Transverse colon (tissue), 4 donors: ENCODE data around the gene EMILIN1. TPM values are rescaled to one million over a fixed set of nuclear protein-coding genes. Genes with fewer than 3 reads are reported as not detected.

Experiments
- DNase-seq: peaks from one replicate; pipeline ENCODE4 v3.0.0-alpha.2; 2019
- H3K27ac ChIP-seq, 4 donors: fragments of 200-600 bp; sonication (generic); 2 replicates each; pipeline ENCODE4 v1.5.1; 2016 to 2018; ENCODE audit warnings: inconsistent platforms in 4 of 4
- H3K27me3 ChIP-seq: fragments of 200-600 bp; sonication (generic); 2 replicates; pipeline ENCODE4 v1.5.1; 2017; ENCODE audit warnings: inconsistent platforms
- H3K36me3 ChIP-seq, 4 donors: fragments of 200-600 bp; sonication (generic); 2 replicates each; pipeline ENCODE4 v1.5.1; 2017 to 2019; ENCODE audit warnings: inconsistent platforms in 4 of 4
- H3K4me1 ChIP-seq, 4 donors: fragments of 200-600 bp; sonication (generic); 2 replicates each; pipeline ENCODE4 v1.5.1; 2017 to 2020; ENCODE audit warnings: inconsistent platforms in 4 of 4
- H3K4me3 ChIP-seq, 4 donors: fragments of 200-600 bp; sonication (generic); 1 replicate in 1 of 4; 2 replicates in 3 of 4; pipeline versions ENCODE4 v1.5.1 to v1.6.1; 2017 to 2019; ENCODE audit warnings: inconsistent platforms in 4 of 4
- H3K9me3 ChIP-seq, 2 donors: fragments of 200-600 bp; sonication (generic); 2 replicates each; pipeline ENCODE4 v1.5.1; 2017 to 2019; ENCODE audit warnings: inconsistent platforms in 2 of 2
- EP300 ChIP-seq: sonication (generic); formaldehyde crosslinking; IDR thresholded peaks from one replicate; pipeline ENCODE4 v1.6.1; 2017; ENCODE audit warnings: antibody characterized with exemption, low read depth
- POLR2A ChIP-seq: fragments of 450-650 bp; IDR thresholded peaks from one replicate; pipeline ENCODE4 v1.6.1; 2016; ENCODE audit warnings: antibody characterized with exemption, mild to moderate bottlenecking, moderate library complexity
- POLR2AphosphoS5 ChIP-seq, 3 donors: sonication (generic); formaldehyde crosslinking; IDR thresholded peaks; one replicate each; pipeline ENCODE4 v1.6.1; 2016; ENCODE audit warnings: antibody characterized with exemption in 3 of 3
- WGBS, 2 donors: methylation state at CpG; one replicate each; pipeline ENCODE4 v1.1.5; 2018; ENCODE audit warnings: low coverage in 1 of 2; 5-methylcytosine and 5-hydroxymethylcytosine counted together
- in situ Hi-C, 4 donors: fragments of 200-750 bp; cut with MboI; loops; one replicate each; pipeline versions ENCODE4 v1.15.0 to v1.15.1; 2017; ENCODE audit warnings: low sequenced_read_pairs in 3 of 4, low pct_ligation_motif_present in 1 of 4, low pct_unique_long_range_greater_than_20kb in 1 of 4
- intact Hi-C: fragments of 100-400 bp; cut with DNase I; formaldehyde crosslinking; loops from one replicate; pipeline ENCODE4 v1.15.1; 2023; ENCODE audit warnings: low total_unique reads
- total RNA-seq, 4 donors: library from RNA; depleted of rRNA; stranded (reverse); fragments of >200 nt; gene quantifications; one replicate each; pipeline ENCODE4 v1.1.0, GENCODE V29; 2016
- TF ChIP-seq, protein P1 (sequence below), 5 experiments: fragments of 200-600 bp in 3 of 5; fragments of 450-650 bp in 2 of 5; sonication (generic) in 3 of 5; IDR thresholded peaks; 1 replicate in 2 of 5; 2 replicates in 3 of 5; pipeline ENCODE4 v1.5.1; 2016 to 2017; ENCODE audit warnings: antibody characterized with exemption in 5 of 5, inconsistent platforms in 3 of 5, mild to moderate bottlenecking in 2 of 5, moderate library complexity in 1 of 5

EMILIN1 gene
- total RNA-seq, 4 donors from 2014 or later, result 41.0 to 152 (median 65.6) TPM

DNA sequence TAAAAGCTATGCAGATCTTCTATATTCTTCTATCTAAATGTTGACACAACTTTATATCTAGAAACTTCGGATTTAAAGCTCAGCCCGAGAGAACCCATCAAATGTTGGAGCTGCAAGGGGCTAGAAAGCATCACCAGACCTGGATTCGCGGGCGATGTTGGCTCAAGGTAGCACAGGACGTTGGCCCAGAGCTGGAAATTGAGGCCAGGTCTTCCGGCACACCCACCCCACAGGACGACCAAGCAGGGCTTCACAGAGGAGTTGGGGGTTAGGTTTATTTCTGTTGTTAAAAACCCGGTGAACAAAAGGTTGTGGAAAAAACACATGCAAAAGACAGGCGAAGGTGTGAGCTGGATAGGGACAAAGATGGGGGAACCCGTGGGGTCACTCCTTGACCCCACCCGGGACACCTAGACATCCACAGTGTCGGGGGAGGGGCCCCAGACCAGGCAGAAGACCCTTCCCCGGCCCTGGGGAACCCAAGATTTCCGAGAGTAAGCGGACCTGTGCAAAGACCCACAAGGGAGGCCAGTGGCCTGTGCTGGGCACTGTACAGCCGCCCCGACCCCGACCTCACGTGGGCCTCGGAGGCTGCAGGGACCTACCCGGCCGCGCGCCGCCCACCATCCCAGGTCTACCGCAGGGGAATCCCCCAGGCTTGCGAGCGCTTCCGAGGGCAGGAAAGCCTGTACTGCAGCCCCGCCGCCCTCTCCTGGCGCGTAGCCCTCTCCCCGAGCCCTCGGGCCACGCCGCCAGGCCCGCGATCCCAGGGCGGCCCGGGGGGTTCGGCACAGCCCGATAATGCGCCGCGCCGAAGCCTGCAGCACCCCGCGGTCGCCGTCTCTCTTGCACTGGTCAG, 28.8 kb upstream of the EMILIN1 start:
- in situ Hi-C loops, result no loop called here
- DNase-seq, result peak; percentile 64
- intact Hi-C loops, result loop anchor here (5.0 kb wide), 1 partner anchor 38 kb away; the partner anchor contains the start of gene KHK
- Histone ChIP-seq H3K27me3 (no peaks in the 10 kb centered on the region), H3K9me3 (no peaks in the 10 kb centered on the region), H3K27ac (peak overlapping the region; percentile 85 to 93 (median 88)), H3K4me3 (peak overlapping the region; percentile 33 to 97 (median 86)), H3K36me3 (peaks cover 0 to under 1% (median 0%) of the 10 kb centered on the region in 4 donors), H3K4me1 (peaks cover 7 to 18% (median 16%) of the 10 kb centered on the region in 4 donors)
- no peak for TF ChIP-seq EP300
- TF ChIP-seq, protein P1, sequence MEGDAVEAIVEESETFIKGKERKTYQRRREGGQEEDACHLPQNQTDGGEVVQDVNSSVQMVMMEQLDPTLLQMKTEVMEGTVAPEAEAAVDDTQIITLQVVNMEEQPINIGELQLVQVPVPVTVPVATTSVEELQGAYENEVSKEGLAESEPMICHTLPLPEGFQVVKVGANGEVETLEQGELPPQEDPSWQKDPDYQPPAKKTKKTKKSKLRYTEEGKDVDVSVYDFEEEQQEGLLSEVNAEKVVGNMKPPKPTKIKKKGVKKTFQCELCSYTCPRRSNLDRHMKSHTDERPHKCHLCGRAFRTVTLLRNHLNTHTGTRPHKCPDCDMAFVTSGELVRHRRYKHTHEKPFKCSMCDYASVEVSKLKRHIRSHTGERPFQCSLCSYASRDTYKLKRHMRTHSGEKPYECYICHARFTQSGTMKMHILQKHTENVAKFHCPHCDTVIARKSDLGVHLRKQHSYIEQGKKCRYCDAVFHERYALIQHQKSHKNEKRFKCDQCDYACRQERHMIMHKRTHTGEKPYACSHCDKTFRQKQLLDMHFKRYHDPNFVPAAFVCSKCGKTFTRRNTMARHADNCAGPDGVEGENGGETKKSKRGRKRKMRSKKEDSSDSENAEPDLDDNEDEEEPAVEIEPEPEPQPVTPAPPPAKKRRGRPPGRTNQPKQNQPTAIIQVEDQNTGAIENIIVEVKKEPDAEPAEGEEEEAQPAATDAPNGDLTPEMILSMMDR (IDR thresholded peaks at IDR 0.05), result no peak
- no peak for TF ChIP-seq POLR2A
- no peak for TF ChIP-seq POLR2AphosphoS5 (IDR thresholded peaks at IDR 0.05)
- WGBS, 2 donors, result 11 to 42% methylated on average over 9 to 38 of the region's 52 CpGs

DNA sequence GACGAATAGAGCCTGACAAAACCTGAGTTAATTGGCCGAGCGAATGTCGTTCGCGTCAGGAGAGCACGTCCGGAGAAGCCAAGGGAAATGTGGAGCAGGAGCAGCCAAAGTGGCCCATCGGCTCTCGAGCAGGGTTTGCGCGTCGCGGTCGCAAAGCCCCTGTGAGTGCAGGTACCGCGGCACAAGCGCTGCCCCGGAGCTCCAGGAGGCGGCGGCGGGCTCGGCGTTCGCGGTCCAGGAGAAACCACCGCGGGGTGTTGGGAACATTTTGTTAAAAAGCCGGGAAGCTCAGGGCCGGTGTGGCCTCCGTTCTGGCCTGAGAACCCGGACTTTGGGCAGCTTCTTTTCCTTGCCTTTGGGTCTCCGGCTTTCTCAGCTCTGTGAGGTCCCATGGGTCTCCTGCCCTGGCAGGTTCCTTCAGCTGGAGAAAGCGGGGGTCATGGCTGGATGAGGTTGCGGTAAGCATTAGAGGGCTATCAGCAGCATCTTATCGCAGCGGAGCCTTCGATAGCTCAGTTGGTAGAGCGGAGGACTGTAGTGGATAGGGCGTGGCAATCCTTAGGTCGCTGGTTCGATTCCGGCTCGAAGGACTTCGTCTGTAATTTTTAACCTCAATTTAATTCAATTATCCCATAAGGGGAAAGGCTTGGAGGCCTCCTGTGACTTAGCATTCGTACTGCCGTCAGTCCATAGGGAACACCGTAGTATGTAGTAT, 28.0 kb upstream of the EMILIN1 start:
- in situ Hi-C loops (no loop called here), intact Hi-C loops (loop anchor here (5.0 kb wide), 1 partner anchor 37 kb away; the partner anchor contains the start of gene KHK)
- H3K9me3 ChIP-seq, result no peaks in the 10 kb centered on the region
- H3K27ac ChIP-seq, result peak overlapping the region; percentile 85 to 93 (median 88)
- WGBS, 2 donors, result 0% methylated on average over 11 to 28 of the region's 48 CpGs
- DNase-seq, result peak; percentile 95
- H3K4me1 ChIP-seq, result peaks cover 7 to 18% (median 16%) of the 10 kb centered on the region in 4 donors
- peak overlapping the region; percentile 33 to 97 (median 86) for H3K4me3 ChIP-seq
- H3K27me3 ChIP-seq, result no peaks in the 10 kb centered on the region
- H3K36me3 ChIP-seq, result peaks cover 0 to 8% (median 0%) of the 10 kb centered on the region in 4 donors
- no peak for TF ChIP-seq EP300
- TF ChIP-seq POLR2AphosphoS5 (IDR thresholded peaks at IDR 0.05), result peak; percentile 27 to 41 (median 40)
- TF ChIP-seq, protein P1 (IDR thresholded peaks at IDR 0.05), result peak; percentile 38 to 85 (median 54)

DNA sequence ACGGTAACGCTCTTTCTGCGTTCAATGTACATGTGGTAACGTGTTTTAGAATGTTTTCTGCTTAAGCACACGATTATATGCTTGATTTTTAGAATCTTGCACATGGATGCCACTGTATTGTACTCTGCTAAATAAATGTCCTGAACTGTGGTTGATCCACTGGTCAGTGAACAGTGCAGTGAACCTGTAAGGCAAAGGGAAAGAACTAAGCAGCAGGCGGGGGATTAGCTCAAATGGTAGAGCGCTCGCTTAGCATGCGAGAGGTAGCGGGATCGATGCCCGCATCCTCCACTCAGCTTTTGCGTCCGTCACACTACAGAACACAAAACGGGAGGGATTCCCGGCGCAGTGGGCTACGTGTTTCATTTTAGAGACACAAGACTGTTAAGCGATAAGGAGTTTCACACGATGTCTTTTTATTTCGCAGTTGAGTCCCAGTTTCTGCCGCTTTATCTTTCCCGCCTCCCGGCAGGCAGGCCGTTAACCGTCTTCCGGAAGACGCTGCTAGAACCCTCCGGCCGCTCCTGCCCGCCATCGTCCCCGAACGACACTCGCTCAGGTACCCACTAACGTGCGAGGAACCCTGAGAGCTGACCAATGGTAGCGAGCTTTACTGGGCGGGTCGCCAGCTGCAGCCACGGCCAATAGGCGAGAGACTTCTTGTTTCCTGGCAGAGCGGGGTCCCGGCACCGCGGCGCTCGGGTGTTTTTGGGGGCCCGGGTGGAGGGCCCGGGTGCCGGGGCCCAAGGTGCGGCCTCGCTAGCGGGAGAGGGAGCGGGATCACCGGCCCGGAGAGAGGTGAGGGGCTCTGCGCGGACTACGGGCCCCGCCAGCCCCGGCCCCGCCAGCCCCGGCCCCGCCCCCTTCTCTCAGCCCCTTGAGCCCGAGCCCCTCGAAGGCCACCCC, 27.2 kb upstream of the EMILIN1 start, which contains the start of gene AGBL5:
TSS of gene AGBL5 (plus strand) at position 673 of the 906 bp plus-strand sequence. CDS start 1,291 bp downstream, outside the sequence.
- peak within 1 kb of the TSS; percentile 83 to 97 (median 89) for H3K4me3 ChIP-seq
- TF ChIP-seq POLR2A (peak; percentile 68), POLR2AphosphoS5 (IDR thresholded peaks at IDR 0.05) (peak; percentile 75 to 90 (median 78))
- TF ChIP-seq, protein P1 (IDR thresholded peaks at IDR 0.05), result no peak
- H3K36me3 ChIP-seq, result peaks cover 0 to 12% (median 4%) of the 10 kb centered on the region in 4 donors
- no peaks in the 10 kb centered on the region for H3K27me3 ChIP-seq
- in situ Hi-C loops (no loop called here), intact Hi-C loops (loop anchor here (5.0 kb wide), 1 partner anchor 36 kb away; the partner anchor contains the start of gene KHK)
- no peaks in the 10 kb centered on the region for H3K9me3 ChIP-seq
- DNase-seq, result peak; percentile 98
- H3K4me1 ChIP-seq, result peaks cover 7 to 18% (median 16%) of the 10 kb centered on the region in 4 donors
- 0% methylated on average over 2 to 42 of the region's 67 CpGs for WGBS, 2 donors
- peak within 1 kb of the TSS; percentile 85 to 93 (median 88) for H3K27ac ChIP-seq
